Motor neuron (in vitro differentiated cells): ENCODE data around the gene PIK3CB. TPM values are rescaled to one million over a fixed set of nuclear protein-coding genes. Genes with fewer than 3 reads are reported as not detected.
A peak's percentile ranks its signal among the peaks of the same experiment; 100 is the strongest.
"Not testable (repeated sequence)": the region's sequence is repeated elsewhere in the genome, so short reads cannot be mapped to it uniquely, and the experiment has no call there.

Experiments
- ATAC-seq, 8 experiments: fragments of 200-7000 bp; cut with Tn5 transposase; replicated peaks in 6 of 8; 2 replicates each; pipeline ENCODE4 v1.8.0; 2021; ENCODE audit warnings: mild to moderate bottlenecking in 8 of 8, moderate library complexity in 8 of 8
- H3K27ac ChIP-seq, 2 donors: fragments of 250-450 bp; sonication (Bioruptor Pico); 2 replicates each; pipeline ENCODE4 v1.9.0; 2021; ENCODE audit warnings: antibody characterized with exemption in 2 of 2, mild to moderate bottlenecking in 2 of 2, moderate library complexity in 1 of 2
- H3K4me1 ChIP-seq, 2 donors: fragments of 250-450 bp; sonication (Bioruptor Pico); replicated peaks in 1 of 2; 2 replicates each; pipeline ENCODE4 v1.6.1; 2021; ENCODE audit warnings: antibody characterized with exemption in 2 of 2, mild to moderate bottlenecking in 2 of 2, moderate library complexity in 1 of 2
- H3K4me3 ChIP-seq, 5 donors: fragments of 250-450 bp; sonication (Bioruptor Pico); 2 replicates each; pipeline ENCODE4 v1.9.0; 2021; ENCODE audit warnings: antibody characterized with exemption in 5 of 5, mild to moderate bottlenecking in 5 of 5, moderate library complexity in 4 of 5
- WGBS, 10 experiments: fragments of 450-650 bp; shearing (Covaris generic); methylation state at CpG; one replicate each; pipeline ENCODE4 v1.0.0; 2022; 5-methylcytosine and 5-hydroxymethylcytosine counted together
- in situ Hi-C, 9 experiments: fragments of 400-800 bp; cut with MboI; loops; one replicate each; pipeline ENCODE4 v1.15.0; 2021; ENCODE audit warnings: low sequenced_read_pairs in 9 of 9, low pct_unique_long_range_greater_than_20kb in 2 of 9; ENCODE audit not compliant: unreplicated experiment in 9 of 9
- total RNA-seq, 8 experiments: library from RNA; unstranded; fragments of 300-600 nt; gene quantifications; 2 replicates each; pipeline versions ENCODE4 v1.2.3 to v1.2.4, GENCODE V29; 2022

The PIK3CB gene
- total RNA-seq, 8 experiments from 2014 or later: 5.8 to 21.0 (median 10.6) TPM

DNA sequence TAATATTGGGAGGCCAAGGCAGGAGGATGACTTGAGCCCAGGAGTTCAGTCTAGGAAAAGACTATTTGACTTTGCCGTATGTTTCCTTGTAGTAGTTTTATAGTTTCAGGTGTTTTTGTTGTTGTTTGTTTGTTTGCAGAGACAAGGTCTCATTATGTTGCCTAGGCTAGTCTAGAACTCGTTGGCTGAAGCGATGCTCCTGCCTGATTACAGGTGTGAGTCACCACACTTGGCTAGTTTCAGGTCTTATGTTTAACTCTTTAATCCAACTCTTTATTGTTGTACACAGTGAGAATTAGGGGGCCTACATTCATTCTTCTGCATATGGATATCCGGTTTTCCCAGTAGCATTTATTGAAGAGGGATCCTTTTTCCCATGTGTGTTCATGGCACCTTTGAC, 194.2 kb downstream of the PIK3CB start:
- Histone ChIP-seq H3K4me1 (no peaks in the 10 kb centered on the region), H3K4me3 (no peak overlapping the region), H3K27ac (no peak overlapping the region)
- no peak for ATAC-seq
- in situ Hi-C loops: no loop called here
- WGBS, 10 experiments: 63 to 100% (median 100%) methylated on average over 1 to 4 of the region's 4 CpGs; no CpG with 5 or more reads in 1 of the 10 experiments

DNA sequence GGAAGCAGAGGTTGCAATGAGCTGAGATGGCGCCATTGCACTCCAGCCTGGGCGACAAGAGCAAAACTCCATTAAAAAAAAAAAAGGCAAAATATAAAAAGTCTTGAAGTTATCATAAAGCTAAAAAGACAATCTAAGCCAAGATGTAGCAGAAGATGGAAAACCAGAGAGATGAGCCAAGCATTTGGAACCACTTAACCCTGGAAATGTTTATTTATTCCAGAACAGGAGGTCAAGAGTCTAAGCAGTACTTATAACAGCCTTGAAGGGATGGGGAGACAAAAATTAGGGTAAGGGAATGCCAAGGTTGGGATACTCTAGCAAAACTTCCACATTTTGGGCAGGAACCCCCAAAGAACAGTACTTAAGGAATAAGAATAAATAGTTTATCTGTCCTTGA, 196.1 kb downstream of the PIK3CB start:
- no peaks in the 10 kb centered on the region for H3K4me1 ChIP-seq
- 60 to 100% (median 93%) methylated on average over 1 to 2 of the region's 2 CpGs; no CpG with 5 or more reads in 2 of the 10 experiments for WGBS, 10 experiments
- no peak overlapping the region for H3K4me3 ChIP-seq
- no peak for ATAC-seq
- in situ Hi-C loops: no loop called here
- H3K27ac ChIP-seq: no peak overlapping the region

DNA sequence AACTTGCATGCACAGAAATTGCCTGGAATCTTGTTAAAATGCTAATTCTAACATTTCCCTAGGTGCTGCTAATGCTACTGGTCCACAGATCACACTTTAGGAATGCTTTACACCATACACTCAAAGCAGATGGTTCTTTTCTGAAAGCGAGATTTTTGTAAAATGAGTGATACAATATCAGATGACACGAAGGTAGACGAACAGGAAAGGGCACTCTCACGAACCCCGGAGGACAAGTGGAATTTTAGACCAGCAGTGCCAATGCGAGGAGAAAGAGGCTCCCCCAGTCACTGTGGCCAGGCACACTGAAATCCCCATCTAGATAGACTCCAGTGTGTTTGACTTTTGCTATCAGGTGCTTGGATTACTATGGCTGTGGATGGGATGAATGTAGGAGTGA, 205.2 kb downstream of the PIK3CB start:
- WGBS, 10 experiments: 67 to 90% (median 75%) methylated on average over 3 to 6 of the region's 6 CpGs; no CpG with 5 or more reads in 3 of the 10 experiments
- H3K4me1 ChIP-seq: no peaks in the 10 kb centered on the region
- in situ Hi-C loops: no loop called here
- H3K4me3 ChIP-seq: no peak overlapping the region
- H3K27ac ChIP-seq: no peak overlapping the region
- no peak for ATAC-seq

GRCh38 chr3:138625707-138626365, 208.9 kb downstream of the PIK3CB start:
- no peak overlapping the region for H3K27ac ChIP-seq
- no peak overlapping the region for H3K4me3 ChIP-seq
- ATAC-seq: peak in 2 of 8 experiments; percentile 73 to 76
- H3K4me1 ChIP-seq: no peaks in the 10 kb centered on the region
- WGBS, 10 experiments: 60 to 100% (median 97%) methylated on average over 1 to 3 of the region's 3 CpGs; no CpG with 5 or more reads in 1 of the 10 experiments
- in situ Hi-C loops: no loop called here

GRCh38 chr3:138624518-138624917, 210.2 kb downstream of the PIK3CB start:
- ATAC-seq: no peak
- Histone ChIP-seq H3K27ac (no peak overlapping the region), H3K4me3 (no peak overlapping the region), H3K4me1 (no peaks in the 10 kb centered on the region)
- in situ Hi-C loops: loop anchor here in 2 of 9 experiments (25.0 kb wide), 1 partner anchor 288 kb away; no protein-coding TSS in a partner anchor

GRCh38 chr3:138620431-138620830, 214.3 kb downstream of the PIK3CB start:
- in situ Hi-C loops: loop anchor here in 2 of 9 experiments (25.0 kb wide), 1 partner anchor 292 kb away; no protein-coding TSS in a partner anchor
- no peaks in the 10 kb centered on the region for H3K4me1 ChIP-seq
- ATAC-seq: no peak
- no peak overlapping the region for H3K4me3 ChIP-seq
- H3K27ac ChIP-seq: no peak overlapping the region
- WGBS, 10 experiments: 33 to 100% (median 93%) methylated on average over 2 to 4 of the region's 4 CpGs; no CpG with 5 or more reads in 5 of the 10 experiments

DNA sequence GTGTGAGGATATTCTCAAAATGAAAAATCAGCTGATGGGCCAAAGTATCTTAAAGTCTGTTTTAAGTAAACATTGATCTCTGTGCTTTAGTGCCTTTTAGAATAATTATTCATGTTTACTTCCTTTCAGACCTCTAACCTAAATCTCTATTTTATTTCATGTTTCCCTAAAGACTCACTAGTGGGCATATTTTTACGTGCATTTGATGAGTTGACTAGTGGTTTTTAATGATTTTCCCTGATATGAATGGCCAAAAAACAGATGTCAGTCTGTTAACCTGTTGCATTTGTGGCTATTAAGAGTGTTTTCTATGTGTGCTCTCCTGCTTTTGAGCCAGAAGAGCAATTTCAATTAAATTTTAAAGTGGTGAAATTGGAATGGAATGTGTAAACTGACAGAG, 219.3 kb downstream of the PIK3CB start:
- in situ Hi-C loops: loop anchor here in 2 of 9 experiments (25.0 kb wide), 1 partner anchor 297 kb away; no protein-coding TSS in a partner anchor
- Histone ChIP-seq H3K4me1 (no peaks in the 10 kb centered on the region), H3K4me3 (no peak overlapping the region), H3K27ac (no peak overlapping the region)
- 80 to 100% (median 96%) methylated on average over 1 of the region's 1 CpG; no CpG with 5 or more reads in 2 of the 10 experiments for WGBS, 10 experiments
- ATAC-seq: no peak

- H3K4me1 ChIP-seq: peaks cover 5 to 10% of the 10 kb centered on the region in 2 donors
- peak overlapping the region; percentile 45 to 83 (median 61) for H3K4me3 ChIP-seq
- in situ Hi-C loops: loop anchor here in 2 of 9 experiments (25.0 kb wide), 1 partner anchor 302 kb away; no protein-coding TSS in a partner anchor
- no peak for ATAC-seq
- 36 to 94% (median 80%) methylated on average over 3 to 6 of the region's 6 CpGs; no CpG with 5 or more reads in 1 of the 10 experiments for WGBS, 10 experiments
- no peak overlapping the region for H3K27ac ChIP-seq
Observed at GRCh38 chr3:138609898-138610266, 224.8 kb downstream of the PIK3CB start.

DNA sequence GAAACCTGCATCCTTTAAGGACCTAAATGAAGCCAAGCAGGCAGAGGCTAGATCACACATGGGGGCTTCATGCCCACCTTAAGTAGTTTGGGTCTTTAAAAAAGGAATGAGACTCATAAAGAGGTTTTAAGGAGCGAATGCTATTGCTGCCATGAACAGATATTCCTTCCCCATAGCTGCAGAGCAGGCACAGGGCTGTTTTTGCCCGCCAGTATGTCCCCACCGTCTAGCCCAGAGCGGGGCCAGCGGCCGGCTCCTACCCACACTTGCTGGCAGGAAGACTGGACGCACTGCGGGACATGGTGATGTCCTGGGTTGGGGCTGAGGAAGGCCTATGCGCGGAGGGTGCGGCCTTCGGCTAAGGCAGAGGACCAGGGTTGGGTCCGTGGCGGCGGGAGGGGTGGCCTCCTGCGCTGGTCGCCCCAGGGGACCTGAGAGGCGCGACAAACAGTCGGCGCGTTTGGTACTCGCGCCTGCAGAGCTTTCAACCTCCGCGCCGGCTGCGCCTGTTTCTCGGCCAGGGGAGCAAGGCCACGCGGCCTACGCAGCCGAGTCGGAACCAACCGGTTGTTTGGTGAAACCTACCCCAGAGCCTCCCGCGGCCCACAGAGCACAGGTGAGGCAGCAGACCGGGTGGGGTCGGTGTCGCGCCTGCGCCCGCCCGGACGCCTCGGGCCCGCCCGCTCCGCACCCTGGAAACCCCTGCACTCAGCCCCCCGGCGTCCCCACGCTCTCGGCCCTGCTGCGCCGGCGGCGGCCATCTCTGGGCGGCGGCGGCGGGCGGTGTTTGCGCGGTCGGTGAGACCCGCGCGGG, 226.2 kb downstream of the PIK3CB start, which contains the start of gene FAIM:
FAIM (plus strand) TSS at position 450 of the 814 bp plus-strand sequence. CDS start 10,956 bp downstream, outside the sequence.
- peak; percentile 81 to 91 (median 88) for ATAC-seq
- in situ Hi-C loops: loop anchor here in 2 of 9 experiments (25.0 kb wide), 1 partner anchor 304 kb away; no protein-coding TSS in a partner anchor
- peak within 1 kb of the TSS; percentile 90 to 94 for H3K27ac ChIP-seq
- peak within 1 kb of the TSS; percentile 45 to 83 (median 61) for H3K4me3 ChIP-seq
- peaks cover 5 to 10% of the 10 kb centered on the region in 2 donors for H3K4me1 ChIP-seq
- WGBS, 10 experiments: 0 to 100% (median 81%) methylated on average over 1 to 5 of the region's 68 CpGs; no CpG with 5 or more reads in 4 of the 10 experiments

- not testable (repeated sequence) for H3K27ac ChIP-seq, H3K4me1 ChIP-seq, H3K4me3 ChIP-seq, ATAC-seq
- in situ Hi-C loops: loop anchor here in 2 of 9 experiments (25.0 kb wide), 1 partner anchor 308 kb away; no protein-coding TSS in a partner anchor
- WGBS, 10 experiments: 87 to 100% (median 96%) methylated on average over 1 to 5 of the region's 5 CpGs; no CpG with 5 or more reads in 3 of the 10 experiments
Observed at GRCh38 chr3:138604106-138604595, 230.6 kb downstream of the PIK3CB start.
